Mesodermal cell (in vitro differentiated cells): ENCODE measurements around the gene MACROD2.

Experiments
- H3K27ac ChIP-seq: 2 replicates; pipeline ENCODE4 v1.7.0; 2013; ENCODE audit warnings: mild to moderate bottlenecking, low read depth, low read length, moderate library complexity; ENCODE audit not compliant: severe bottlenecking
- H3K36me3 ChIP-seq: 2 replicates; pipeline ENCODE4 v1.7.1; 2013; ENCODE audit warnings: mild to moderate bottlenecking, low read length, moderate library complexity; ENCODE audit not compliant: control insufficient read depth, insufficient read depth
- H3K4me1 ChIP-seq: one replicate; pipeline ENCODE4 v1.7.1; 2013; ENCODE audit warnings: mild to moderate bottlenecking, low read length; ENCODE audit not compliant: insufficient read depth, control insufficient read depth, poor library complexity, severe bottlenecking
- H3K4me3 ChIP-seq: 2 replicates; pipeline ENCODE4 v1.7.0; 2013; ENCODE audit warnings: low read length, control low read depth, mild to moderate bottlenecking; ENCODE audit not compliant: insufficient read depth, poor library complexity, severe bottlenecking; ENCODE audit errors: extremely low read depth
- H3K9me3 ChIP-seq: 2 replicates; pipeline ENCODE4 v1.7.1; 2013; ENCODE audit warnings: mild to moderate bottlenecking, low read length, moderate library complexity; ENCODE audit not compliant: control insufficient read depth
- WGBS, 2 experiments: methylation state at CpG; one replicate each; pipeline ENCODE4 v1.1.5; 2013; ENCODE audit warnings: missing lambda C conversion rate in 2 of 2; ENCODE audit not compliant: insufficient coverage in 2 of 2; 5-methylcytosine and 5-hydroxymethylcytosine counted together

MACROD2 gene

GRCh38 chr20:15068486-15068885, 1073.2 kb downstream of the MACROD2 start:
- H3K27ac ChIP-seq: no peak overlapping the region
- no peaks in the 10 kb centered on the region for H3K36me3 ChIP-seq
- H3K4me1 ChIP-seq: no peaks in the 10 kb centered on the region
- H3K9me3 ChIP-seq: no peaks in the 10 kb centered on the region
- H3K4me3 ChIP-seq: no peak overlapping the region

DNA sequence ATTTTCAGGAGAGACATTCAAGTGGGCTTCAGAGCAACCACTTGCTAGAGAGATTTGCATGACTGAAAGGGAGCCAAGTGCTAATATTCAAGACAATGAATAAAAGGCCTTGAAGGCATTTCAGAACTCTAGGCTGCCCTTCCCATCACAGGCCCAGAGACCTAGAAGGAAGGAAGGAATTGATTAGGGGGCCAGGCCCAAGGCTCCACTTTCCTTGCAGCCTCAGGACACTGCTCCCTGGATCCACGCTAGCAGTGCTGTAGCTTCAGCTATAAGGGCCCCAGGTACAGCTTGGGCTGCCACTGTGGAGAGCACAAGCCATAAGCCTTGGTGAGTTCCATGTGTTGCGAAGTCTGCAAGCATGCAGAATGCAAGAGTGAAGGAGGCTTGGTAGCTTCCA, 1074.0 kb downstream of the MACROD2 start:
- WGBS, 2 experiments: 83 to 94% methylated on average over 1 to 2 of the region's 2 CpGs
- no peak overlapping the region for H3K4me3 ChIP-seq
- no peaks in the 10 kb centered on the region for H3K36me3 ChIP-seq
- H3K4me1 ChIP-seq: no peaks in the 10 kb centered on the region
- no peaks in the 10 kb centered on the region for H3K9me3 ChIP-seq
- H3K27ac ChIP-seq: no peak overlapping the region

DNA sequence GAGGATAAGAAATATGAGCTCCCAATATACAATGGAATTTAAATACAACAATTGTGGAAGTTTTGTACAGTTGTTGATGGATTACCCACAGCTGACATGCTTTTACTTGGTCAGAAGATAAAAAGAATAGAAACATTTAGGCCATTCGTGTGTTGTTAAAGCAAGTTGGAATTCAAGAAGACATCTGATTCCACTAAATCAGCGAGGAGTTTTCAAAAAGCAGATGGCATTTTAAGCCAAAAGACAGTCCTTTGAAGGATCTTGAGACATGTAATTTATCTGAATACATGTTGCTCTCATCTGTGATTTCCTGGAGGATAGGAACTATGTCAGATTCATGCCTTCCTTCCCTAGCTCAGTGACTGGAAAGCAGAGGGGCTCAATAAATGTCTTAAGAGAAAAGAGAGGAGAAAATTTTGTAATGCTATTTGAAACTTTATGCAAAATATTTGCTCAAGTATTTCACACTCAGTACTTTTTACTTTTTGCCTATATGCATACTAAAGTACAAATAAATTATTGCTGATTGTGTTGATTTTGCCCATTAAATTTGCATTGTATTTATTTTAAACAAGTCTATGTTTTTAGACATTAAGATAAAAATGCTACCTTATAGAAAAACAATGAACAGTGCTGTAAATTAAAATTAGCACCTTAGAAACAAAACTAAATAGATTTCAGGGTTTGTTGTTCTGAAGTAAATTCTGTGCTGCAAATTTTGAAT, 1075.9 kb downstream of the MACROD2 start:
- Histone ChIP-seq H3K4me3 (no peak overlapping the region), H3K36me3 (no peaks in the 10 kb centered on the region), H3K27ac (no peak overlapping the region), H3K4me1 (no peaks in the 10 kb centered on the region), H3K9me3 (no peaks in the 10 kb centered on the region)
- 79 to 100% methylated on average over 2 of the region's 2 CpGs for WGBS, 2 experiments

- Histone ChIP-seq H3K4me3 (no peak overlapping the region), H3K27ac (no peak overlapping the region), H3K36me3 (no peaks in the 10 kb centered on the region), H3K4me1 (no peaks in the 10 kb centered on the region), H3K9me3 (no peaks in the 10 kb centered on the region)
Observed at GRCh38 chr20:15072316-15072715, 1077.0 kb downstream of the MACROD2 start.

- no peaks in the 10 kb centered on the region for H3K36me3 ChIP-seq
- H3K4me3 ChIP-seq: no peak overlapping the region
- H3K4me1 ChIP-seq: no peaks in the 10 kb centered on the region
- no peaks in the 10 kb centered on the region for H3K9me3 ChIP-seq
- WGBS, 2 experiments: 76 to 84% methylated on average over 2 to 3 of the region's 3 CpGs
- no peak overlapping the region for H3K27ac ChIP-seq
Observed at GRCh38 chr20:15075586-15075985, 1080.3 kb downstream of the MACROD2 start.

DNA sequence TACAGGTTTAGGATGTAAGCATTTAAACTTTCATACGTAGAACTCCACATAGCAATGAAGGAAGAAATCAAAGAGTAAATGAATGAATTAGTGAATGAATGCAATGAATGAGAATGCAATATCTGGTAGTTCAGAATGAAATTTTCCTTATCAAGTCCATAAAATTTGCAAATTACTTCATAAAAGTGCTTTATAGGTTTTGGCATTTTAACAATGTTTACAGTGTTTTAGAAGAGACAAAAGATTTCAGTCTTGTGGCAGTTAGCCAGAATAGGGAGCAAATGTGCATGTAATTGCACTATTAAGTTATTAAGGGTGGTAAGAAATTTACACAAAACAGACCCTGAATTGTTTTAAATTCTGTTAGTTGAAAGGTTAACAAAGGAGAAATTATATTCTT, 1081.5 kb downstream of the MACROD2 start:
- no peaks in the 10 kb centered on the region for H3K36me3 ChIP-seq
- no peaks in the 10 kb centered on the region for H3K4me1 ChIP-seq
- H3K9me3 ChIP-seq: no peaks in the 10 kb centered on the region
- H3K27ac ChIP-seq: no peak overlapping the region
- no peak overlapping the region for H3K4me3 ChIP-seq
- WGBS, 2 experiments: no CpG with 5 or more reads among the region's 1 CpG

GRCh38 chr20:15077733-15078250, 1082.5 kb downstream of the MACROD2 start:
- Histone ChIP-seq H3K4me3 (no peak overlapping the region), H3K9me3 (no peaks in the 10 kb centered on the region), H3K4me1 (no peaks in the 10 kb centered on the region), H3K36me3 (no peaks in the 10 kb centered on the region), H3K27ac (no peak overlapping the region)
- 60 to 75% methylated on average over 3 of the region's 6 CpGs for WGBS, 2 experiments

- H3K4me3 ChIP-seq: no peak overlapping the region
- no peaks in the 10 kb centered on the region for H3K36me3 ChIP-seq
- H3K27ac ChIP-seq: no peak overlapping the region
- no peaks in the 10 kb centered on the region for H3K9me3 ChIP-seq
- 100% methylated on average over 1 of the region's 1 CpG for WGBS, 2 experiments
- H3K4me1 ChIP-seq: no peaks in the 10 kb centered on the region
Observed at GRCh38 chr20:15079594-15080340, 1084.5 kb downstream of the MACROD2 start.

DNA sequence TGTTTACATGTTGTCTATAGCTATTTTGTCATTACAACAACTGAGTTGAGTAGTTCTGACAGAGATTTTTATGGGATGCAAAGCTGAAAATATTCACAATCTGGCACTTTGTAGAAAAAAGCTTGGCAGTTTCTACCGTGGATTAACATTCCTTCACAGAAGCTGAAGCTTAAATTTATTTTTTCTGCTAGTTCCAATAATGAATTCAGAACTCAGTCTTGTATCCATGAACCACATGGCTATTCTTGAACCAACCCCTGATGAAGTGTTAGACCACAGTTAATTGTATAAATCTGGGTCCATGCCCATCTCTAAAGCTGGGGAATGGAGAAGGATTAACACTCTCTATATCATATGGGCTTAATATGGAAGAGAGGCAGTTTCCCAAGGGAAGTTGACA, 1085.9 kb downstream of the MACROD2 start:
- H3K4me3 ChIP-seq: no peak overlapping the region

GRCh38 chr20:15091421-15092037, 1096.2 kb downstream of the MACROD2 start:
- Histone ChIP-seq H3K27ac (no peak overlapping the region), H3K4me3 (no peak overlapping the region), H3K9me3 (no peaks in the 10 kb centered on the region), H3K4me1 (no peaks in the 10 kb centered on the region), H3K36me3 (no peaks in the 10 kb centered on the region)
- 100% methylated on average over 1 to 2 of the region's 4 CpGs for WGBS, 2 experiments

More for the DNA sequence above, 1085.9 kb downstream of the MACROD2 start:
- no peaks in the 10 kb centered on the region for H3K9me3 ChIP-seq
- 100% methylated on average over 1 of the region's 1 CpG; no CpG with 5 or more reads in 1 of the 2 experiments for WGBS, 2 experiments
- H3K4me1 ChIP-seq: no peaks in the 10 kb centered on the region
- H3K36me3 ChIP-seq: no peaks in the 10 kb centered on the region
- no peak overlapping the region for H3K27ac ChIP-seq

DNA sequence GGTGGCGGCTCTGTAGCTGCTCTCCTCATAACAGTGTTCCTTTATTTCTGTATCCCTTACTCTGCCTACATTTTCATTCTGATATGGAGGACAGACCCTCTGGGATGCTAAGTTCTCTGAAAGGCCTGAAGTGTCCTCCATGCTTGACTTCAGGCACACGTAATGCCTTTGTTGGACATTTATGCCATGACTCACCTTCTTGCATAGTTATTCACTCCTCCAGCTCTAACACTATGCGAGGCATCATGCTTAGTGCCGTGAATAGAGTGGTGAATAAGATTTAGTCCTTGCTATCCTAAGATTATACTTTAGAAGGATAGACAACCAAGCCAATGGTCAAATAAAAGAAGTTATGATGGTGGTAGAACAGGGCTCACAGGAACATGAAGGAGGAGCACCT, 1103.0 kb downstream of the MACROD2 start:
- Histone ChIP-seq H3K4me1 (no peaks in the 10 kb centered on the region), H3K36me3 (no peaks in the 10 kb centered on the region), H3K4me3 (no peak overlapping the region), H3K9me3 (no peaks in the 10 kb centered on the region), H3K27ac (no peak overlapping the region)
- WGBS, 2 experiments: 100% methylated on average over 1 of the region's 4 CpGs
